ENCODE data around the gene MEOX2.

The MEOX2 gene

GRCh38 chr7:15681186-15681585 lies 5.3 kb downstream of the MEOX2 start:
- no peak for DNase-seq (ENCODE audit: low read depth in 2 of 2)

DNA sequence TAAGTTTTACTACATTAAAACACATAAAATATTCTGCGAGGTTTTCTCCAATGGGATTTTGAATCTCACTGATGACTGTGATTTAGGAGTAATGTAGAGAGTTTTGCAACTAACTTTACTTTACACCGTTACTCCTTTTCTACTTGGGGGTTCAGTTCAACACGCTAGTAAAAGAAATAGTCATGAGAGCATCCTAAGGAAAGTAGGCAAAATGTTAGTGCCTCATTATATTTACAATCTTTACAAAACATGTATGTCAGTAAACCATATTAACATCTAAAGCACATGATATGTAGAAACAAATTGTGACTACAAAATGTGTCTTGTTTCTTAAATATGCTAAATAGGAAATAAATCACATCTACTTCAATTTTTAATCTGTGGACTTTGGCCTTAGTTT lies 6.0 kb downstream of the MEOX2 start:
- DNase-seq (ENCODE audit: low read depth in 2 of 2), result no peak

DNA sequence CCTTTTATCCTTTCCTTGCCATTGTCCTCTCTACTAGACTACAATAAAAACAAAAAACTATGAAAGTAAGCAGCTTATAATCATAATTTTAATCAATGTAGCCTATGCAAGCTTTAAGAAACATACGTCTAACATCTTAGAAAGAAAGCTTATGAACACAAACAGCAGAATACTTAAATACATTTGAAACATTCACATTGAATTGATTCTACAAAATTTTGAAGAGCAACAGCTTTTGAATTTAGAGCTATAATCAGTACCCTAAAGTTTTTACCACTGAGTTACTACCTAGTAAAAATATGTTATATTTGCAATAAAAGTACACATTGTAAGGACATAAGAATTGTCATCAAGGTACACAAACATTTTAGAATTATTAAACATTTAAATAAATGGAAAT lies 7.2 kb downstream of the MEOX2 start:
- DNase-seq (ENCODE audit: low read depth in 2 of 2), result no peak

DNA sequence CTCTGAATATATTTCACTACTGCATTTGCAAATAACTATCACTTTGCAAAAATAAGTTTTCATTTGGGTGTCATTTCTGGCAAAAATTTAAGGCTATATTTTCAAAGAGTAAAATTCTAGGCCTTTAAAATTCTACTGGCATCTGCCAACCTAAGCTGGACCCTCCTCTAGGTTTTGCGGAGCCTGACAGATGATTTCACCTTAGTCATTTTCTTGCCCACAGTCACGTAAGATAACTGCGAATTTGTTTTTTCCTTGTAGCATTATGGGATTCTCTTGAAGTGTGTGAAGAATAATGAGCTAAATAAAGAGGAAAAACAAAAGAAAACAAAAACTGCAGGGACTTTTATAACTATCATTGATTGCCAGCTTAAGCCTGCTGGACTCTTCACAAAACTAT lies 7.8 kb downstream of the MEOX2 start:
- DNase-seq (ENCODE audit: low read depth in 2 of 2), result no peak

- no peak for DNase-seq (ENCODE audit: low read depth in 2 of 2)
Measured at GRCh38 chr7:15675379-15675778, 11.1 kb downstream of the MEOX2 start.

DNA sequence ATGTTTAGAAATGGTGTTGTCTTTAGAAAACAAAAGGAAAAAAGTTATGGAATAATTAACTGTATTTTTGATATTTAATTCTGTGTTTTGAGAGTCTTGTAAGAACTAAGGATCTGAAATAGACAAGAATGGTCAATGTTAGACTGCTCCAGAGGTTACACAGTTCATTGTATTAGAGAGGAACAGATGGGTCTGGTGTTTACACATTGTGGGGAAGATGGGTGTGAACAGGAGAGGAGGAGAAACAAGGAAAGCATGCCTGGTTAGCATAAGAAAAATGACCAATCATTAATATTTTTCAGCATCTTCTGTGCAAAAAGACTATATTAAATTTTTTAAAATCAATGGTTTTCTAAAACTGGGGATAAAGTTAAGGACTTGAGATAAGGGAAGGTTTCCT lies 11.9 kb downstream of the MEOX2 start:
- no peak for DNase-seq (ENCODE audit: low read depth in 2 of 2)

DNA sequence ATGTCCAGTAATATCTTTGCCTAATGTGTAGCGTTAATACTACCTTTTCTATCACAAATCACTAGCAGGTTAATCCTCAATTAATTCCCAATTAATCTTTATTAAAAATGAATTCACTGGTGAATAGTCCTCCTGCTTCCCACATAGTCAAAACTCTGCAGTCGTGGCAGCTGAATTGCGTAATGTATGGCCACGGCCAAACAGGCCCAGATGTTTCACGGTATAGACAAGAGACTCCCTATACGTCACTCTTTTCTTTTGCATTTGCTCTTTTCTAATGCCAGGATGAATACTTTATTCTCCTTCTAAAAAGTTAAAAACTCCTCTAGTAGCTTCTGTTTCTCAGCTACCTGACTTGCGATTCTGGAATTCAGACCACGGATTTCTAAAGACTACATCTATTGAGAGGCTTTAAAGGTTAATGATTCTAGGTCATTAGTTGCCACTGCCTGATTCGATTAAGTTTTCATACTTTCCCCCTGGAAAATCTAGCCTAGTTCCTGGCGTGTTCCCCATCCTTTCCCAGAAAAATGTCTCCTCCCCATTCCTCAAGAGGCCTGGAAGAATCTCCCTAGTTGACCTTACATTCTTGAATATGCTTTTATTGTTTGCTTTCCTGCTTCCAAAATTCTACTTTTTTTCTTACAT lies 16.9 kb downstream of the MEOX2 start:
- no peak for DNase-seq (ENCODE audit: low read depth in 2 of 2)

DNA sequence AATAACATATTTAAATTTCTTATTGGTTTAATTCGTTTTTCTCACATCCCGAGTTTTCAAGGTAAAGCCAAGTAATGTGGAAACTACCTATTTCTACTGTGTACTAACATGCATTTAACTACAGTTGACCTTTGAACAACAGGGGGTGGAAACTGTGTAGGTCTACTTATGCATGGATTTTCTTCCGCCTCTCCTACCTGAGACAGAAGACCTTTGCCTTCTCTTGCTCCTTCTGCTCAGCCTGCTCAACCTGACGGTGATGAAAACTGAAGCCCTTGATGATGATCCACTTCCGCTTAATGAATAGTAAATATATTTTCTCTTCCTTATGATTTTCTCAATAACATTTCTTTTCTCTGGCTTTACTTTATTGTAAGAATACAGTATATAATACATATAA lies 18.5 kb downstream of the MEOX2 start:
- DNase-seq (ENCODE audit: low read depth in 2 of 2), result no peak

GRCh38 chr7:15662451-15662850 lies 24.0 kb downstream of the MEOX2 start:
- DNase-seq (ENCODE audit: low read depth in 2 of 2), result no peak

- no peak for DNase-seq (ENCODE audit: low read depth in 2 of 2)
Measured at GRCh38 chr7:15658247-15658646, 28.2 kb downstream of the MEOX2 start.

DNA sequence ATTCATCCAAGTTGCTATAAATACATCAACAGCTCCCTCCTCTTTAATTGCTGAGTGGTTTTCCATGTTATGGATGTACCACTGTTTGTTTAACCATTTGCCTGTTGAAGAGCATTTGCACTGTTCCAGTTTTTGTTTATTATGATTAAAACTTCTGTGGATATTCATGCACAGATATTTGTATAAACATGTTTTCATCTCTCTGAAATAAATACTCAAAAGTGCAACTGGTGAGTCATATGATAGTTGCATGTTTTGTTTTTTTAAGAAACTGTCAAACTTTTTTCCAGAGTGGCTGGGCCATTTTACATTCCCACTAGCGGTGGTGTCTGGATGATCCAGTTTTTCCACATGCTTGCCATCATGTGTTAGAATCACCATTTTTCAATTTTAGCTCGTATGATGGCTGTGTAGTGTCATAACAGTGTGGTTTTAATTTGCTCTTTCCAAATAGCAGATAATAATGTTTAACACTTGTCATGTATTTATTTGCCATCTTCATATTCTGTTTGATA lies 33.6 kb downstream of the MEOX2 start:
- no peak for DNase-seq (ENCODE audit: low read depth in 2 of 2)

- DNase-seq (ENCODE audit: low read depth in 2 of 2), result no peak
Measured at GRCh38 chr7:15651693-15652092, 34.8 kb downstream of the MEOX2 start.

DNA sequence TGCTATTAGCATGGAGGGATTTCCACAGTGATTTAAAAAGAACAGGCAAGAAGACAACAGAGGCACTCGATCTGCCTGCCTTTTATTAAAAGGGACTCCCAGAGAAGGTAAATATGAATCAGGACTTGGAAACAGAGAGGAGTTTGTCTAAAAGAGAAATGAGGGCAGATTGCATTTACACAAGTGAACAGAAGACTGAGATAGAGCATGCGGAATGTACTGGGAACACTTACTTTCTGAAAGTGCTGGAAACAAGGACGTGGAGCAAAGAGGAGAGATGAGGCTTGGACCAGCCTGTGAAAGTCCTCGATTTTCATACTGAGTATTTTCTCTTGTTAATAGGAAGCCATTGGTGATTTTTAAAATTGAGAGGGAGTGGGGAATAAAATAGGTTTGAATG lies 35.7 kb downstream of the MEOX2 start:
- no peak for DNase-seq (ENCODE audit: low read depth in 2 of 2)

GRCh38 chr7:15648461-15648961 lies 38.0 kb downstream of the MEOX2 start:
- DNase-seq (ENCODE audit: low read depth in 2 of 2), result no peak

- no peak for DNase-seq (ENCODE audit: low read depth in 2 of 2)
Measured at GRCh38 chr7:15647309-15647708, 39.2 kb downstream of the MEOX2 start.

- no peak for DNase-seq (ENCODE audit: low read depth in 2 of 2)
Measured at GRCh38 chr7:15643000-15643705, 43.3 kb downstream of the MEOX2 start.

DNA sequence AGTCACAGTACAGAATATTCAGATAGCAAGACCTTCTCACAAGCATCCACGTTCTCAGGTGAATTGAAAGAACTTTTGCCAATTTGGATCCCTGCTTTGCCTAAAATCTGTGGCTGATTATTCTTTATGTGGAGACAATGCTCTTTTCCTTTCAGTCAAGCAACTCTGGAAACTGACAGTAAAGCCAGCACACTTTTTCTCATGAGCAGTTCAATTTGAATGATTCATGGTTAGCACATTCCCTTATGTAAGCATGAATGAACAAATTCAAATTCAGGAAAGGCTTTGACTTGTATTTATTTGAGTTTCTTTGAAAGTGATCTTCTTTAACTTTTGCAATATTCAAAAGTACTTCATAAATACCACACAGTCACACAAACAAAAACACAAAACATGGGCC lies 57.6 kb downstream of the MEOX2 start:
- no peak for DNase-seq (ENCODE audit: low read depth in 2 of 2)

- no peak for DNase-seq (ENCODE audit: low read depth in 2 of 2)
Measured at GRCh38 chr7:15626041-15626440, 60.4 kb downstream of the MEOX2 start.

DNA sequence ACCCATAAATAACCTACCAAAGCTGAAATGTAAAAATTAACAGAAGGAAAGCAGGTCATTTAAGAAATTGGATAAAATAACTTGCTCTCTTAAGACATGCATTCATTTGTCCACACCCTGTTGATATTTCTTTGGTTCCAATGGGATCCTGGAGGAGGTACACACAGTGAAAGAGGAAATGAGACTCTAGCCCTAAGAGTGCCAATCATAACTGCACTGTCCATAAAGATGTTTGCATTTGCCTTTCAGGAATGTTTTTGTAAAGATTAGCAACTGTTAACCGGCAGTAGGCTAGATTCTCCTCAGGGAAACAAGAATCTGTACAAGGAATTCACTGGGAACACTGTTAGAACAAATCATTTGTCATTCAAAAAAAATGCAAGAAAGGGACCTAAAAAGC lies 61.0 kb downstream of the MEOX2 start:
- no peak for DNase-seq (ENCODE audit: low read depth in 2 of 2)

GRCh38 chr7:15621468-15621867 lies 65.0 kb downstream of the MEOX2 start:
- no peak for DNase-seq (ENCODE audit: low read depth in 2 of 2)

DNA sequence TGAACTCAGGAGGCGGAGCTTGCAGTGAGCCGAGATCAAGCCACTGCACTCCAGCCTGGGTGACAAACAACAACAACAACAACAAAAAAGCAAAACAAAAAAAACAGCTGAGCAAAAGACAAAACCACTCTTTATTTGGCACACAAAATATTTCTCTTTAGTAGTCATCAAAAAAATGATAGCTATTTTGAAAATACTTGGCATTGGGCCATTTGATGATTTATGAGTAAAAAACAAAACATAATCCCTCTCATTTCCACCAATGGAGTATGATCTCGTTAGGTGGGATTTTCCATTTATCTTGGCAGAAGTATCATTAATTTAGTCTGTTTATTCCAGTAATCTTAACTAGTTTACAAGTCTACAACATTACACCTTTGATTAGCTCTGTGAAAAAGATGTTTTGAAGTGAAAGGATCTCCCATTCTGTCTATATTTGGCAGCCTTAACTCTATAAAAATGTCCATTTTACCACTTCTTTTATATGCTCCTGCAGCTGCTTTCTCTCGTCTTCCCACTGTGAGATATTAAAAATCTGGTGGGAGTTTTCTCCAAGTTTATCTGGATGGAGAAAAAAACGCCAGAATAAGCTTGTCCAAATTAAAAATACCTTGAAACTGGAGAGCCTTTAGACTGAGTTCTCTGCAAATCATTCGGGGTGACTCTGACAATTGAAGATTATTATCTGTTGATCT lies 65.8 kb downstream of the MEOX2 start:
- DNase-seq (ENCODE audit: low read depth in 2 of 2), result no peak

DNA sequence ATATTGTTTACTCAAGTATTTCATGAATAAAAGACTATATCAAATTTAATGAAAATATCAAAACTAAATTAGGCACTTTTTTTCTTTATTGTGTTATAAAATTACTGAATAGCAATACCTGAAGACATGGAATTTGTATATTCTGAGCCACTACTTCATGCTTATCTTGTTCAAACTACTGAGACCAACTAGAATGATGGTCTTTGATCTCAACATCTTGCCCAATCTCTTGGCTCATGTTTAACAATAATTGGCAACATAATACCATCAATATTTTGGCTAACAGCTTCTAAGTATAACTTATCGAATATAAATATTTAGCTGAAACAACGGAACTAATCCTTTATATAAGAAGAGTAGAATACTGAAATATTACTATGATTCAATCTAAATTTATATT lies 68.2 kb downstream of the MEOX2 start:
- no peak for DNase-seq (ENCODE audit: low read depth in 2 of 2)

DNA sequence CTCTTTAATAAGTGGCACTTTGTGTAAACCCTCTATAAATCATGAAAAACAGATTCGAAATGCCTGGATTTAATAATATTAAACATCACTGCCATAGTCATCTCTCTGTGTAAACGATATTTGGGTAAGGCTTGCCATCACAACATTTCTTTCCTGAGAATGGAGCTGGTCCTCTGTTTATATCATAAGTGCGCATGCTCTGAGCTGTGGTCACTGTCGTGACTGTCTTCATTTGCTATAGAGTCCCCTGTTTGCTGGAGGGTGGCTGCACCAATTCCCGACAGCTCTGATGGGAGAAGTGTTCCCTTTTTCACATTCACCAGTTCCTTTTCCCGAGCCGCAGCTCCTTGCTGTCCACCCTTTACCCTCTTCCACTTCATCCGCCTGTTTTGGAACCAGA lies 74.3 kb downstream of the MEOX2 start:
- DNase-seq (ENCODE audit: low read depth in 2 of 2), result no peak

Data from stimulated activated CD4-positive, alpha-beta T cell treated with anti-CD3 and anti-CD28 coated beads, Interleukin-1b, Interleukin-23, amount 100 ng/mL, for 1 hour (primary cell).